Left kidney (tissue), 2 donors: ENCODE results near the gene PTAFR. TPM values are rescaled to one million over a fixed set of nuclear protein-coding genes. Genes with fewer than 3 reads are reported as not detected.

Experiments used
- DNase-seq: peaks from one replicate; pipeline ENCODE4 v3.0.0-alpha.2; 2013
- polyA plus RNA-seq: library from polyadenylated mRNA; unstranded; fragments of 120-200 nt; gene quantifications from one replicate; pipeline ENCODE4 v1.2.1, GENCODE V29; 2013; ENCODE audit not compliant: insufficient read length

The PTAFR gene
- polyA plus RNA-seq, 1 donor = 1.9 TPM

DNA sequence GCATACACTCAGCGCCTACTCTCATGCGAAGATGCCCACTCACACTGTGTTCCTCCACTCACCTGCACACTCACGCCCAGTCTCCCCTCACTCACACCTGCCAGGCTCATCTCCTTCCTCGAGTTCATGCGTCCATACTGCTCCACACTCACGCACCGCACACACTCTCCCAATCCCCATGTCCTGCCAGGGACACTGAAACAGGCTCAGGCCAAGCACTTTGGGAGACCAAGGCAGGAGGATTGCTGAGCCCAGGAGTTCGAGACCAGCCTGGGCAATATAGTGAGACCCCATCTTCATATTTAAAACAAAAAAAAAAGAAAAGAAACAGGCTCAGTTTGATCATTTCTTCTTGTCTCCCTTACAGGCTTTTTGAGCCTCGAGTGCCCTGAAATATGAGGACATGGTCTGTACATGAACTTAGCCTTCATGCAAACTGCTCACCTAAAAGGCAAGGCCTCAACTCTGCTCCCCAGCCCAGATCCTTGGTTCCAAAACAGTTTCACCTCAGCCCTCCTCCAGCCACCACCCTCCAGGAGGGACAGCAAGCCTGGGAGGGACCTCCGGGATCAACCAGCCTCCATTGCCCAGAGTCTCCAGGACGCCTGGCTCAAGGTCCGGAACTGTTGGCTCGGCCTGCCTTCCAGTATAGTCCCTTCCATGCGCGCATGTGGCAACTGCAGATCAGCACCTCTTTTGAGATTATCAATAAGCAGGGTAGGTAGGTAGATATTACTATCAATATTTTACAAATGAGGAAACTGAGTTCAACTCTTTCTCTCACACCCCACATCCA lies 2.4 kb upstream of the PTAFR start:
- no peak for DNase-seq

DNA sequence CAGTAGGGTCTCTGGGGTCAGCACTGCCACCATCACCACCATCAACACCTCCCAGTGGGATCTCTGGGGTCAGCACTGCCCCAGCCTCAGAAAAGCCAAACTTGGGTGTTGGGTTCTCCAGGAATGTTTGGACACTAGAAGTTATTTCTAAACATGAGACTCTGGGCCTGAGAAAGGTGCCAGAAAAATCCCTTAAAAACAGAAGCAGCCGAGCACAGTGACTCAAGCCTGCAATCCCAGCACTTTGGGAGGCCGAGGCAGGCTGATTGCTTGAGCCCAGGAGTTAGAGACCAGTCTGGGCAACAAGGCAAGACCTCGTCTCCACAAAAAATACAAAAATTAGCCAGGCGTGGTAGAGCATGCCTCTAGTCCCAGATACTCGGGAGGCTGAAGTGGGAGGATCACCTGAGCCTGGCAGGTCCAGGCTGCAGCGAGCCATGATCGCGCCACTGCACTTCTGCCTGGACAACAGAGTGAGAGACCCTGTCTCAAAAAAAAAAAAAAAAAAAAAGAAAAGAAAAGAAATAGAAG lies 470 bp downstream of the PTAFR start:
- no peak for DNase-seq

DNA sequence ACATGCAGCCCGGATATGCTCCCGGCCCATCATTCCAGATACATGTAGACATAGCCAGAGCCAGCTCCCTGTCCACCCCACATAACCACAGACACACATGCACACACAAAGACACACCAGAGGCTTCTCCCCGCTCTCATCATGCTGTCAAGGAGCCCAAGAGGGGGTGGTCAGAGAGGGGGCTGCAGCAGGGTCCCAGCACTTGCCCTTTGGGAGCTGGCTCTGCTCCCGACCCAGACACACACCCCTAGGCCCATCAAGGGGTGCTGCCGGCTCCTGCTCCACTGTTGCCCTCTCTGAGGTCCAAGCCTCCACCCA lies 2.6 kb downstream of the PTAFR start:
- DNase-seq = no peak

DNA sequence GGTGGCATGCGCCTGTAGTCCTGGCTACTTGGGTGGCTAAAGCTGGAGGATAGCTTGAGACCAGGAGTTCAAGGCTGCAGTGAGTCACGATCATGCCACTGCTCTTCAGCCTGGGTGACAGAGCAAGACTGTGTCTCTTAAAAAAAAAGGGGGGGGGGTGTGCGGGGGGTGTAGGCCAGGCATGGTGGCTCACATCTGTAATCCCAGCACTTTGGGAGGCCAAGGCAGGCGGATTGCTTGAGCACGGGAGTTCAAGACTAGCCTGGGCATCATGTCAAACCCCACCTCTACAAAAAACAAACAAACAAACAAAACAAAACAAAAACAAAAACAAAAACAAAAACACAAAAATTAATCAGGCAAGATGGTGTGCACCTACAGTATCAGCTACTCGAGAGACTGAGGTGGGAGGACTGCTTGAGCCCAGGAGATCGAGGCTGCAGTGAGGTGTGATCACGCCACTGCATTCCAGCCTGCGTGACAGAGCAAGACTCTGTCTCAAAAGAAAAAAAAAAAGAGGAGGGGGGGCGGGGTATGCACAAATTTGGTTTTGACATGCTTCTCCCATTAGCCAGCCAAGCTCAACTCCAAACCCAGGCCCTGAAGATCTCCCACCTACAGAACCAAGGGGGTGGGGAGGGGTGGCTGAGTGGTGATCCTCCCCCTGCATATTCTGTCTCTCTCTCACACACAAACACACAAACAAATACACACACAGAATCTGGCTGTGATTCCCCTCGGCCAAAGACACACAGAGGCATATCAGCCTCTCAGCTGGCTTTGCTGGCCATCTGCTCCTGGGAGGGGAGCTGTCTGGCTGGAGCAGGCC lies 3.1 kb downstream of the PTAFR start:
- DNase-seq = no peak

DNA sequence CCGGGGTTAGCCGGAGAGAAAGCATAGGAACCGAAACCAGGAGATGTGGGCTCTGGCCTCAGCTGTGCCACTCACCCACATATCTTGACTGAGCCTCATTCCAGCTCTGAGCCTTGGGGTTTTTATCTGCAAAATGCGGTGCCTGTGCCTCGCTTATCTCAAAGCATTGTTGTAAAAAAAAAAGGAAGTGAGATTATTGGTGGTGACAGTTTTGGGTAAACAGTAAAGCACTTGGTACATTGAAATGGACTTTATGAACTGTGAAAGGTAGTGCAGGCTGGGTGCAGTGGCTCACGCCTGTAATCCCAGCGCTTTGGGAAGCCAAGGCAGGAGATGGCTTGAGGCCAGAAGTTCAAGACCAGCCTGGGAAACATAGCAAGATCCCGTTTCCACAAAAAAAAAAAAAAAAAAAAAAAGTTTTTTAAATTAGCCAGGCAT lies 3.8 kb downstream of the PTAFR start:
- DNase-seq = no peak

DNA sequence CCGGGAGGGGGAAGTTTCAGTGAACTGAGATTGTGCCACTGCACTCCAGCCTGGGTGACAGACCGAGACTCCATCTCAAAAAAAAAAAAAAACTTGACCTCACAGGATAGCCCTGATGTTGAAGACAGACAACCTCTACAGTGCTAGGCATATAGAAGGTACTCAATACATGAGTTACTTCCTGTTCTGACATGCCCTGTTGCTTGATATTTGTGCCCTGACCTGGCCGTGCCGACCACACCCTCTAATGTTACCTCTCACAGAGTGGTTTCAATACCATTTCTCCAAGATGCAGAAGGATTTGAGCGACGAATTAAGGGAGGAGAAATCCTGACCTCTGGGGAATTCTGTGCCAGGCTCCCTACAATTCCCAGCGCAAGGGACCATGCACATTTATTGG lies 5.2 kb downstream of the PTAFR start:
- no peak for DNase-seq

DNA sequence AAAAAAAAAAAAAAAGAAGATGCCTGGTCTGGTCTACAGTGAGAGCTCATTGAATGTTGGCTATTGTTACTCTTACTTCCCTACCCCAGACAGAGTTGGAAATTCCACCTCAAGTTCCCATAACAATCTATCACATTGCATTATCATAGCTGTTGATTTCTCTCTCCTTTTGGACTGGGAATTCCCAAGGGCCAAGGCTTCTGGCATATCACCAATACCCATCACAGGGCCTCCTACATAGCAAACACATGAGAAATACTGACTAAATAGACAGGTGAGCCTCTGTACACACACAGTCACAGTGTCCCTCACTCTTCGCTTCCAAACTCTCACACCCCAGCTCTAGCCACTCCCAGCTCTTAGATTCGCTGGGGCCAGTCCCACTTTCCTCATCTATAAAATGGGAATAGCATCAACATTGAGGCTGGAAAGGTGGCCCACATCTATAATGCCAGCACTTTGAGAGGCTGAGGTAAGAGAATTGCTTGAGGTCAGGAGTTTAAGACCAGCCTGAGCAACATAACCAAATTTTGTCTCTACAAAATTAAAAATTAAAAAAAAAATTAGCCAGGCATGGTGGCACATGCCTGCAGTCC lies 6.4 kb downstream of the PTAFR start:
- no peak for DNase-seq

DNA sequence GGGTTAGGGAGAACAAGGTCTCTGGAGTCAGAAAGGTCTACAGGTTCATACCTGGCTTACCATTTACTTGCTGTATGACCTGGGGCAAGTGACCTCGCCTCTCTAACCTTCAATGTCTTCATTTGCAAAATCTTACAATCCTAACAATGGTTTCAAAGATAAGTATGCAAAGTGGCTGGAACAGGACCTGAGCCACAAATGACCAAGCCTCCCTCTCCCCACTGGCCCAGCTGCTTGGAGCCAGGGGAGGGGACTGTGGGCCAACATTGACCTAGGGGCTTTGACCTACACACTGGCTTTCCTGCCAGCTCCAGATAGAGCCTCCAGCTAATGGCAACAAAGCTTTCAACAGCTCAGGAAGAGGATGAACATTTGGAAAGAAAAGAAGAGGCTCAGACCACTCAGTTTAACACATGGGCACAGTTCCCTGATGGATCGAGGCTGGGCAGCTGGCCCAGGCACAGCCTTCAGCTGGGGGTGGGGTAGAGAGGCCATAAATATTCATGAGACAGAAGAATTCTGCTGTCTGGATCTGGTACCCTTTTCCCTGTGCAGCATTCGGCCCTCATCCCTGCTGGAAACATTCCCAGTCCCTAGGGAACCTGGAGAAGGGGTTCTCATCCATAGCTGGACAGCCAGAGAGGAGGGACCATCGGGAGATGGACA lies 12.9 kb downstream of the PTAFR start:
- no peak for DNase-seq

DNA sequence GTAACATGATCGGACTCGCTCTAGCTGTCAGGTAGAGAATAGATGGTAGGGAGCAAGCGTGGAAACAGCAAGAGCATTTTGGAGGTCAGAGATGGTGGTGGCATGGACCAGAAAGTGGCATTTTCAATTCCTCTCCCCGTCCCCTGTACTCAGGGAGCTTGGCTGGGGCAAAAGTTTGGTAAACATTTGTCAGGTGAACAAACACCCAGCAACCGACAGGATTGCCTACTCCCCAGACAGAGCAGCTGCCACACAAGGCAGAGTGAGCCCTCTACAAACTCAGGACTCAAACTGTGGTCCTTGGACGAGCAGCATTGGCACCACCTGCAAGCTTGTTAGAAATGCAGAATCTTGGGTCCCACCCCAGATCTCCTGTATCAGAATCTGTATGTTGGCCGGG lies 14.3 kb downstream of the PTAFR start:
- DNase-seq = no peak

DNA sequence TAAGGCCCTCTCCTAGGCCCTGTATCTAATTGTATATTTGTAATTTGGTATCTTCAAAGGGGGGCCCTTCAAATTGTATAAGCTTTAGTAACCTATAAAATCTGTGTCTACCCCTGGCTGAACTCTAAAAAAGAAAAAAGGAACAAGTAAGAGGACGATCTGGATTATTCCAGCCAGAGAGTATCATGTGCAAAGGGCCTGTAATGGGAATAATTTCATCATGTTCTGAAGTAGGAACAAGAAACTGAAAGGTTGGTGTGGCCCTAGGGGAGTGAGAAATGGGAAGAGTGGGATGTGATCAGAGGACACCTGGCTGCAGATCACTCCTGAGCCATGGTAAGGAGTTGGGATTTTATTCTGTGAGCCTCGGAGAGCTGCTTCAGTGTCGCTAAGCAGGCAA lies 14.7 kb downstream of the PTAFR start:
- no peak for DNase-seq

DNA sequence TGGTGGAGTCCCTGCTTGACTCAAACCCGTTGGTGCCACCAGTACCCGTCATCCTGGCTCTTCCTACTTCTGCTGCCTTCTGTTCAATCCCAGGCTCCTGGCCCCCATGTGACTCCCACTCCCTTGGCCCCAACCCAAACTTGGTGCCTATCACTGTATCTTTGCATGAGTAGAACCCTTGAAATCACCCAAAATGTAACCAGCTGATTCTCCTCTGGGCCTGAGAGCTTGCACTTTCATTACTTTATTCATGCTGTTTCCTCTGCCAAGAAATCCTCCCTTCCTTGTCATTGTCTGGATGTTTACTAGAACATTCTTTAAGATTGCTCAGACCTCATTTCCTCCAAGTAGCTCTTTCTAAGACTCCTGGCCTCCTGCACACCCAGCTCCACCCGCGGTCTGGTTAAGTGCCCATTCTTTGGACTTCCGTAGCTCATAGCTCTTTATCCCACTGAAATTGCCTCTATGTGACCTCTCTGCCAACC lies 15.7 kb downstream of the PTAFR start:
- DNase-seq = no peak

DNA sequence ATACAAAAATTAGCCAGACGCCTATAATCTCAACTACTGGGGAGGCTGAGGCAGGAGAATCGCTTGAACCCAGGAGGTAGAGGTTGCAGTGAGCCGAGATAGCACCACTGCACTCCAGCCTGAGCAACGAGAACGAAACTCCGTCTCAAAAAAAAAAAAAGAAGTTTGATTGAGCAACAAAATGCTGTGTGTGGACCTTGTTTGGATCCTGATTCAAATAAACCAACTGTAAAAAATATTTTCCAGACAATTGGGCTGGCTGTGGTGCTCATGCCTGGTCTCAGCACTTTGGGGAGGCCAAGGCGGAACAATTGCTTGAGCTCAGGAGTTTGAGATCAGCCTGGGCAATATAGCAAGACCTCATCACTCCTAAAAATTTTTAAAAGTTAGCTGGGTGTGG lies 16.8 kb downstream of the PTAFR start:
- no peak for DNase-seq

DNA sequence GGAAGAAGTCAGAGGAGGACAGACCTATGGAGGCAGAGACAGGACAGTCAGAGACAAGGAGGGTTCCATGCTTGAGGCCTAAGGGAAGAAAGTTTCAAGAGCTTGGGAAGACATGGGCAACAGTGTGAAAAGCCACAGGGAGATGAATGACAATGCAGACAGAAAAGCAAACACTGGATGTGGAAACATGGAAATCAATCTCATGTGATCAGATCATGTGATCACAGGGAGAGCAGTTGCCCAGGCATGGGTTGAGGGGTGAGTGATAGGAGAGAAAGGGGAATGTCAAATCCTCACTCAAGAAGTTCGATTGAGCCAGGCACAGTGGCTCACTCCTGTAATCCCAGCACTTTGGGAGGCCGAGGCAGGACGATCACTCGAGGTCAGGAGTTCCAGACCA lies 17.2 kb downstream of the PTAFR start:
- DNase-seq = no peak

DNA sequence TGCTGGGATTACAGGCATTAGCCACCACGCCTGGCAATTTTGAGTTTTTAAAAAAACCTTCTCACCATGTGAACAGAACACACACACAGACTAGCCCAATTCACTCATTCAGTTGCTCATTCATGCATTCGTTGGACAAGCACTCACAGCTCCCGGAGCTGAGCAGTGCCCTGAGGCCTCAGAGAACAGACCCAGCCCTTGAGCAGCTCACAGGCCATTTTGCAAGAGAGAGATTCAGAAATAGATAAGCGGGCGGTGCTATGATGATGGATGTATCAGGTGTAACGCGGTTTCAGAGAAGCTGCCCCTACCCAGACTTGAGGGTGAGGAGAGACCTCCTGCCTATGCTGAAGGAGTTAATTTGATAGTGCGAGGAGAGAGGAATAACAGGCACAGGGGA lies 18.6 kb downstream of the PTAFR start:
- no peak for DNase-seq

DNA sequence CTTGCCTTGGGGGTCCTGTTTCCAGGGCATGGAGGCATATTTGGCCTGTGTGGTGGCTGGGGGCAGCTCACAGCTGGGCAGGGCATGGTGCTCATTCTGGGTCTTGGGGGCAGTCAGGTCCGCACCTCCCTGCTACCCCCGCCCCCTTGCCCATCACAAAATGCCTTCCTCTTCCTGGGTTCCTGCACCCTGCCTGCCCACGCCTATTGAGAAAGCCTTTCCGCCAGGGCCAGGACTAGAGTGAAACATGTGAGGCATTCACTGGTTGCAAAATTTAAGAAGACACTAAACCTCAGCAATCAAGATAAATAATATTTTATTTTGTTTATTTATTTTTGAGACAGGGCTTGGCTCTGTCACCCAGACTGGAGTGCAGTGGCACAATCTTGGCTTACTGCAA lies 19.7 kb downstream of the PTAFR start:
- DNase-seq = no peak

DNA sequence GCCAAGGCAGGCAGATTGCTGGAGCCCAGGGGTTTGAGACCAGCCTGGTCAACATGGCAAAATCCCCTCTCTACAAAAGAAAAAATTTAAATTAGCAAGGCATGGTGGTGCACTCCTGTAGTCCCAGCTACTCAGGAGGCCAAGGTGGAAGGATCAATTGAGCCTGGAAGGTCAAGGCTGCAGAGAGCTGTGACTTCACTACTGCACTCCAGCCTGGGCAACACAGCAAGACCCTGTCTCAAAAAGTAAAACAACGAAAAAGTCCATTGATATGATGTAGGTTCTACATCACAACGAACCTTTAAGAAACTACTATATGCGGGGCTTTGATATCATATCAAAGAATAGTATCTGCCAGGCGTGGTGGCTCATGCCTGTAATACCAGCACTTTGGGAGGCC lies 20.9 kb downstream of the PTAFR start:
- no peak for DNase-seq

DNA sequence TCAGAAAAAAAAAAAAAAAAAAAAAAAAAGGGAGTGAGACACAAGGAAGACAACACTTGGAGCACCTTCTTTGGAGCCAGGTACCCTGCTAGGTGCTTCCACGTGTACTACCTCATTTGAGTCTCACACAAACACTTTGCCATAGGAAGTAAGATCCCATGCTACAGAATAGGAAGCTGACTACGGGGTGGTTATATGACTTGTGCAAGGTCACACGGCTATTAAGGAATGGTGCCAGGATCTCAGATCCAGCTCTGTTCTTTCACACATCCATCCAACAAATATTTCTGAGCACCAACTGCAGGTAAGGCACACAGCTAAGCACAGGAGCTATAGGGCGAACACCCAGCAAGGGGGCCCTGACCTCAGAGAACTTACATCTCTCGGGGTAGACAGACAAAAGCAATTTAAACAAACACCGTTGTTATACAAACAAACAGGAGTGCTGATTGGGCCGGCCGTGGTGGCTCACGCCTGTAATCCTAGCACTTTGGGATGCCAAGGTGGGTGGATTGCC lies 22.4 kb downstream of the PTAFR start:
- no peak for DNase-seq

DNA sequence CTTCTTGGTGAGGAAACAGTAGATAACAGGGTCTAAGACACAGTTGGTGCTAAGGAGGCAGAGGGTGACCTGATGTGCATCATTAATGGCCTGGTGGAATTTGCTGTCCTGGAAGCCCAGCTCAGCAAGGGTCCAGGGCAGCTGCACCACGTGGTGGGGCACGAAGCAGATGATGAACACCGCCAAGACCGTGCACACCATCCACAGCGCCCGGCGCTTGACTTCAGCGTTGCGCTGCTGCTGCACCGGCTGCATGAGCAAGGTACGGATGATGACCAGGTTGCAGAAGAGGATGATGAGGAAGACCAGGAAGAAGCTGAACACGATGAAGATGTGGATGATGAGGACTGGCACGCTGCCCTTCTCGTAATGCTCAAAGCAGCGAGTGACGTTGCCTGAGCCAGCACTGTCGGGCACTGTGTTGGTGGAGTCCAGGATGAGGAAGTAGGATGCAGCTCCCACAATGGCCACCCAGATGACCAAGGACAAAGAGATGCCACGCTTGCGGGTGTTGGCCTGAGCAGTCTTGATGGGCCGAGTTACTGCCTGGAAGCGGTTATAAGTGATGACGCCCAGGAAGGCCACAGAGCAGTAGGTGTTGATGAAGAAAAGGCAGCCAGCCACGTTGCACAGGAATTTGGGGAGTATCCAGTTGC lies 26.2 kb downstream of the PTAFR start:
- DNase-seq = no peak

DNA sequence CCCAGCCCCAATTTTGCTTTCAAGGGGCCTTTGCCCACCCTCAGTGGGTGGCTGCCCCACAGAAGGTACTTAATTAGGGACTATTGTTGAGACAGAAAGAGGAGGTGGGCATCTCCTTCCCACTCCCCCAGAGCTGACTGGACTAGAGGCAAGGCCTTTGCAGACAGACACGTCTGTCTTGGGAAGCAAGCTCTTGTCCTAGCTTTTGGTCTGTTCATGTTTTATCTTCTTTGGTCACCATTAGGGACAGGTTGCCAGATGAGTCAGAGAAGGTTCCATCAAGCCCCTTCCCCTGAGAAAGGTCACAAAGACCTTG lies 27.7 kb downstream of the PTAFR start:
- DNase-seq = no peak

DNA sequence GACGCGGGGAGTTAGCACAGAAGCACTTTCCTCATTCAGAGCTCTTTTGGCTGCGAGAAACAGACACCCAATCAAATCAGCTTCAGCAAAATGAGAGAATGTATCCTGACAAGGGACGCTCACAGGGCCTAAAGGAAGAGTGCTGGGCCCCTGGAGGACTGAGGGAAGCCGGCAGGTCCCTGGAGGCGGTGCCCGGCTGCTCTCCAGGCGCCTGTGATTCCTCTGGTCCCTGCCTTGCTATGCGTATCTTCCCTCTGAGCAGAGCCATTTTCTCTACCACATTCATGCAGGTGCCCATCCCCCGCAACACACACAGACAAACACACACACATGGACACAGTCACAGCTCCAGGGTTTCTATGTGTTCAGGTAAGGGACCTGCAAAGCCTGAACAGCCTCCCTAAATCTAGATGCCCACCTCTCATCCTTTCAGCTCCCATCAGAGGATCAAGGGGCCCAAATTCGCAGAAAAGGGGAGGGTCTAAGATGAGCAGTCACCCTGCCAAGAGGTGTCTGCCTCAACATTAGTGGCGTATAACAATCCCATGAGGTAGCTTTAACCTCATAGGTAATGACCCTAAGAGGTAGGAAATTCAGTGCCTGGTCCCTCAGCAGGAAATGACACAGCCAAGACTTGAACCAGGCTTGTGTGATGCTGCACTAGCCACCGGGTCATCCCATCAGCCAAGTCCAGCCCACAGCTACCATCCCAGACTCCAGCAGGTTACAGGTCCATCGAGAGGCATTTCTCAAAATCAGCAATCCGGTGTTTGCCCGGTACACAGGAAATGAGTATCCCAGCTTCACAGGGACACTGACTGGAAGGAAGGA lies 29.0 kb downstream of the PTAFR start:
- DNase-seq = no peak

DNA sequence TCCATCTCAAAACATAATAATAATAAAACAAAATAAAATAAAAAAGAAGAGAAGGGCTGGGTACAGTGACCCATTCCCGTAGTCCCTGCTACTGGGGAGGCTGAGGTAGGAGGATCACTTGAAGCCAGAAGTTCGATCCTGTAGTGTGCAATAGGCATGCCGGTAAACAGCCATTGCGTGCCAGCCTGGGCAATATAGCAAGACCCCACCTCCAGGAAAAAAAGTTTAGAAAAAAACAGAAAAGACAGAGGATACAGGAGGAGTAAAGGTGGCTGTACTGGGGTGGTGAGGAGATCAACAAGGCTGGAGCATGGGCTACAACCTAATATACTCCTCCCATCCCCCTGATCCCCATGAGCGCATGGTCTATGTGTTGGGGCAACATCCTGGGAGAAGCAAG lies 30.8 kb downstream of the PTAFR start:
- DNase-seq = no peak
